Measurements from ENCODE around the gene BGLAP. TPM values are rescaled to one million over a fixed set of nuclear protein-coding genes. Genes with fewer than 3 reads are reported as not detected.

The BGLAP gene
- polyA plus RNA-seq, 1 experiment: 0.26 TPM

GRCh38 chr1:156211243-156211642, 30.7 kb upstream of the BGLAP start:
- POLR2A ChIA-PET: no interaction called here
- CTCF ChIA-PET: interaction anchor here (0.8 to 2.5 kb wide), 2 partner anchors 13 to 114 kb away, joined by 3 to 5 read pairs; no protein-coding TSS in a partner anchor
- TF ChIP-seq CTCF (IDR thresholded peaks at IDR 0.05; ENCODE audit: insufficient read depth, low read depth, low read length): no peak
- Histone ChIP-seq H3K27me3 (ENCODE audit: control insufficient read depth, insufficient read depth, low read length) (no peaks in the 10 kb centered on the region), H3K36me3 (ENCODE audit: control insufficient read depth, insufficient read depth, low read length) (peaks cover 13% of the 10 kb centered on the region), H3K4me3 (ENCODE audit: low read depth, low read length) (no peak overlapping the region)
- DNase-seq (ENCODE audit: low read depth): no peak

- CTCF ChIA-PET: interaction anchor here (0.9 to 3.8 kb wide), 6 partner anchors 13 to 115 kb away, joined by 3 to 37 read pairs (median 4); no protein-coding TSS in a partner anchor
- peaks cover 13% of the 10 kb centered on the region for H3K36me3 ChIP-seq (ENCODE audit: control insufficient read depth, insufficient read depth, low read length)
- no peak overlapping the region; the same call in 1 of the 2 replicates for H3K4me3 ChIP-seq (ENCODE audit: low read depth, low read length)
- no peak for TF ChIP-seq CTCF (IDR thresholded peaks at IDR 0.05; ENCODE audit: insufficient read depth, low read depth, low read length)
- no peaks in the 10 kb centered on the region for H3K27me3 ChIP-seq (ENCODE audit: control insufficient read depth, insufficient read depth, low read length)
- no peak for DNase-seq (ENCODE audit: low read depth)
- POLR2A ChIA-PET: interaction anchor here (0.7 to 1.3 kb wide), 2 partner anchors 12 to 71 kb away, joined by 3 to 13 read pairs; partner anchors contain the start of gene SMG5
These were observed 29.9 kb upstream of the BGLAP start for GRCh38 chr1:156212130-156212529.

- TF ChIP-seq CTCF (IDR thresholded peaks at IDR 0.05; ENCODE audit: insufficient read depth, low read depth, low read length): no peak
- no peaks in the 10 kb centered on the region for H3K27me3 ChIP-seq (ENCODE audit: control insufficient read depth, insufficient read depth, low read length)
- DNase-seq (ENCODE audit: low read depth): peak; percentile 83
- POLR2A ChIA-PET: interaction anchor here (0.6 to 1.3 kb wide), 7 partner anchors 12 to 357 kb away, joined by 3 to 13 read pairs (median 3); partner anchors contain the start of genes SLC25A44 and SMG5
- peak within 1 kb of the TSS; percentile 47 for H3K4me3 ChIP-seq (ENCODE audit: low read depth, low read length)
- H3K36me3 ChIP-seq (ENCODE audit: control insufficient read depth, insufficient read depth, low read length): peaks cover 11% of the 10 kb centered on the region
- CTCF ChIA-PET: interaction anchor here (0.8 to 3.8 kb wide), 11 partner anchors 12 to 123 kb away, joined by 3 to 37 read pairs (median 4); no protein-coding TSS in a partner anchor
These were observed 28.9 kb upstream of the BGLAP start, which contains the start of gene PMF1 for GRCh38 chr1:156212833-156213643. Gene PMF1, plus strand, starts transcription at chr1:156213007. Its CDS starts 9 bp downstream, at chr1:156213016.

- Histone ChIP-seq H3K27me3 (ENCODE audit: control insufficient read depth, insufficient read depth, low read length) (no peaks in the 10 kb centered on the region), H3K36me3 (ENCODE audit: control insufficient read depth, insufficient read depth, low read length) (peaks cover 9% of the 10 kb centered on the region), H3K4me3 (ENCODE audit: low read depth, low read length) (peak overlapping the region; percentile 47)
- no peak for TF ChIP-seq CTCF (IDR thresholded peaks at IDR 0.05; ENCODE audit: insufficient read depth, low read depth, low read length)
- ChIA-PET POLR2A (interaction anchor here (1.3 kb wide), 1 partner anchor 69 kb away, joined by 3 read pairs; the partner anchor contains the start of gene SMG5), CTCF (interaction anchor here (0.8 to 3.8 kb wide), 8 partner anchors 11 to 123 kb away, joined by 3 to 37 read pairs (median 4); no protein-coding TSS in a partner anchor)
- DNase-seq (ENCODE audit: low read depth): no peak
These were observed 28.4 kb upstream of the BGLAP start for GRCh38 chr1:156213644-156213966.

All from BJ (cell line).